Vagina (tissue), 2 donors: ENCODE results near the gene SLBP.

Experiments
- POLR2A ChIP-seq, 2 donors: fragments of 450-650 bp; IDR thresholded peaks; one replicate each; pipeline ENCODE4 v1.6.1; 2017; ENCODE audit warnings: antibody characterized with exemption in 2 of 2, mild to moderate bottlenecking in 2 of 2, moderate library complexity in 2 of 2
- POLR2AphosphoS5 ChIP-seq, 2 donors: sonication (generic); formaldehyde crosslinking; IDR thresholded peaks; one replicate each; pipeline ENCODE4 v1.9.0; 2017; ENCODE audit warnings: antibody characterized with exemption in 2 of 2, mild to moderate bottlenecking in 2 of 2, low read depth in 1 of 2; ENCODE audit not compliant: insufficient read depth in 1 of 2
- TF ChIP-seq, protein P1 (sequence below), 3 experiments: fragments of 450-650 bp in 2 of 3; fragments of 200-600 bp in 1 of 3; sonication (generic) in 1 of 3; IDR thresholded peaks; one replicate each; pipeline ENCODE4 v1.5.1; 2017 to 2019; ENCODE audit warnings: antibody characterized with exemption in 3 of 3, mild to moderate bottlenecking in 2 of 3, moderate library complexity in 2 of 3

- TF ChIP-seq, protein P1, sequence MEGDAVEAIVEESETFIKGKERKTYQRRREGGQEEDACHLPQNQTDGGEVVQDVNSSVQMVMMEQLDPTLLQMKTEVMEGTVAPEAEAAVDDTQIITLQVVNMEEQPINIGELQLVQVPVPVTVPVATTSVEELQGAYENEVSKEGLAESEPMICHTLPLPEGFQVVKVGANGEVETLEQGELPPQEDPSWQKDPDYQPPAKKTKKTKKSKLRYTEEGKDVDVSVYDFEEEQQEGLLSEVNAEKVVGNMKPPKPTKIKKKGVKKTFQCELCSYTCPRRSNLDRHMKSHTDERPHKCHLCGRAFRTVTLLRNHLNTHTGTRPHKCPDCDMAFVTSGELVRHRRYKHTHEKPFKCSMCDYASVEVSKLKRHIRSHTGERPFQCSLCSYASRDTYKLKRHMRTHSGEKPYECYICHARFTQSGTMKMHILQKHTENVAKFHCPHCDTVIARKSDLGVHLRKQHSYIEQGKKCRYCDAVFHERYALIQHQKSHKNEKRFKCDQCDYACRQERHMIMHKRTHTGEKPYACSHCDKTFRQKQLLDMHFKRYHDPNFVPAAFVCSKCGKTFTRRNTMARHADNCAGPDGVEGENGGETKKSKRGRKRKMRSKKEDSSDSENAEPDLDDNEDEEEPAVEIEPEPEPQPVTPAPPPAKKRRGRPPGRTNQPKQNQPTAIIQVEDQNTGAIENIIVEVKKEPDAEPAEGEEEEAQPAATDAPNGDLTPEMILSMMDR (IDR thresholded peaks at IDR 0.05) = no peak
- TF ChIP-seq POLR2AphosphoS5 (IDR thresholded peaks at IDR 0.05; ENCODE audit: insufficient read depth in 1 of 2, low read depth in 1 of 2) (no peak), POLR2A (IDR thresholded peaks at IDR 0.05) (no peak)
These were observed 37.7 kb upstream of the SLBP start for GRCh38 chr4:1749826-1750225.
